Tongue (tissue), 2 donors: Measurements from ENCODE around the gene NOL9. TPM values are rescaled to one million over a fixed set of nuclear protein-coding genes. Genes with fewer than 3 reads are reported as not detected.

Experiments
- small RNA-seq: library from RNA; depleted of rRNA; stranded (forward); fragments of <200 nt; gene quantifications from one replicate; pipeline ENCODE3, GENCODE V24; 2014; ENCODE audit warnings: low replicate concordance
- total RNA-seq: library from RNA; depleted of rRNA; stranded (reverse); fragments of >200 nt; gene quantifications from one replicate; pipeline ENCODE4 v1.2.3, GENCODE V29; 2014

NOL9 gene
- total RNA-seq, 1 donor from 2014 or later, result 28.2 TPM

Small RNAs within 50 kb of the gene (small RNA-seq; reads per million reads assigned to genes)
- gene RNU6-731P, result not detected

Other genes starting within 250 kb of the NOL9 start
- 10.6 TPM for gene ACOT7, start 160.7 kb downstream of the NOL9 start, total RNA-seq
- 3.2 TPM for gene HES2, start 134.6 kb downstream of the NOL9 start, total RNA-seq
- 3.8 TPM for gene ESPN, start 129.7 kb downstream of the NOL9 start, total RNA-seq
- gene TNFRSF25, start 88.3 kb downstream of the NOL9 start, total RNA-seq, result 33.0 TPM
- gene PLEKHG5, start 62.8 kb downstream of the NOL9 start, total RNA-seq, result 24.5 TPM
- gene TAS1R1, start 794 bp upstream of the NOL9 start, total RNA-seq, result 2.2 TPM
- gene ZBTB48, start 25.5 kb upstream of the NOL9 start, total RNA-seq, result 16.3 TPM
- 63.7 TPM for gene KLHL21, start 48.4 kb upstream of the NOL9 start, total RNA-seq
- 22.2 TPM for gene PHF13, start 59.2 kb upstream of the NOL9 start, total RNA-seq
- 20.1 TPM for gene THAP3, start 70.4 kb upstream of the NOL9 start, total RNA-seq
- 35.4 TPM for gene DNAJC11, start 147.3 kb upstream of the NOL9 start, total RNA-seq
- 60.6 TPM for gene CAMTA1, start 230.9 kb upstream of the NOL9 start, total RNA-seq